OCI-LY3 (cell line): Measurements from ENCODE around the gene ZNF384.
A peak's percentile ranks its signal among the peaks of the same experiment; 100 is the strongest.

Source experiments
- CTCF ChIP-seq: fragments of 200-600, 300-600 bp; sonication (generic); IDR thresholded peaks from 2 replicates; pipeline ENCODE4 v1.5.1; 2014; ENCODE audit warnings: antibody characterized with exemption, low read length, low read depth
- EZH2phosphoT487 ChIP-seq: fragments of 200-600 bp; shearing (Covaris generic); IDR thresholded peaks from 2 replicates; pipeline ENCODE4 v1.6.1; 2018; ENCODE audit warnings: antibody characterized with exemption, mixed run types, low read depth

- TF ChIP-seq CTCF (peak; percentile 58), EZH2phosphoT487 (no peak)
Observed at GRCh38 chr12:6697584-6698351, 8.6 kb upstream of the ZNF384 start.
